Measurements from ENCODE around the gene PLEKHA6. TPM values are rescaled to one million over a fixed set of nuclear protein-coding genes. Genes with fewer than 3 reads are reported as not detected.

Gene PLEKHA6
- total and polyA plus RNA-seq, 2 of the 4 experiments (the other 2 are of a cell fraction): 8.2 to 19.9 TPM

GRCh38 chr1:204277563-204278219 lies 82.0 kb downstream of the PLEKHA6 start:
- Histone ChIP-seq H2BK20ac (ENCODE audit: low read depth, low read length) (no peak overlapping the region), H2AFZ (replicated peaks; ENCODE audit: low read length, poor library complexity) (peak overlapping the region; percentile 37), H3K36me3 (ENCODE audit: control insufficient read depth, insufficient read depth, low read length) (peaks cover 16% of the 10 kb centered on the region), H3K14ac (replicated peaks; ENCODE audit: low read depth, low read length) (no peak overlapping the region), H3K27me3 (ENCODE audit: control insufficient read depth, insufficient read depth, low read length) (peaks cover 11% of the 10 kb centered on the region), H4K5ac (ENCODE audit: low read depth, low read length) (no peak overlapping the region), H3K23ac (ENCODE audit: low read depth, low read length) (no peak overlapping the region; the same call in 1 of the 2 replicates), H3K9me3 (ENCODE audit: control insufficient read depth, insufficient read depth, low read length) (no peaks in the 10 kb centered on the region), H4K91ac (ENCODE audit: insufficient read depth, low read depth, low read length) (no peak overlapping the region), H3K4me2 (ENCODE audit: low read depth, low read length) (no peak overlapping the region; the same call in 1 of the 2 replicates), H3K4me3 (ENCODE audit: insufficient read depth, low read depth, low read length) (no peak overlapping the region), H4K8ac (ENCODE audit: low read depth in 2 of 2, low read length in 2 of 2) (no peak overlapping the region), H2BK15ac (ENCODE audit: low read depth, low read length) (no peak overlapping the region), H2BK120ac (ENCODE audit: low read depth, low read length) (no peak overlapping the region), H2AK5ac (ENCODE audit: low read depth, low read length) (peak overlapping the region; percentile 24), H2BK5ac (ENCODE audit: low read depth, low read length, poor library complexity, severe bottlenecking) (no peak overlapping the region), H3K18ac (ENCODE audit: low read depth, low read length) (no peak overlapping the region; the same call in 1 of the 2 replicates), H3K56ac (ENCODE audit: extremely low read depth, insufficient read depth, low read length) (no peak overlapping the region), H3K9ac (ENCODE audit: low read depth, low read length) (no peak overlapping the region), H3K4ac (ENCODE audit: low read depth, low read length) (0 out of 2 replicates have a peak overlapping the region, but pooled peaks have one; percentile 18), H3K27ac (ENCODE audit: insufficient read depth, low read length) (no peak overlapping the region), H4K20me1 (ENCODE audit: insufficient read depth, low read length) (no peaks in the 10 kb centered on the region), H3K4me1 (ENCODE audit: control insufficient read depth, insufficient read depth, low read length) (peaks cover 1% of the 10 kb centered on the region; the same call in 1 of the 2 replicates), H2AK9ac (replicated peaks; ENCODE audit: low read depth, low read length, poor library complexity) (no peak overlapping the region), H3K9me1 (ENCODE audit: insufficient read depth, low read length) (no peaks in the 10 kb centered on the region; the same call in 1 of the 2 replicates), H3K79me1 (ENCODE audit: low read depth in 1 of 2, low read length in 2 of 2) (no peaks in the 10 kb centered on the region)
- no peak for TF ChIP-seq MAZ (IDR thresholded peaks at IDR 0.05; ENCODE audit: borderline replicate concordance, low read depth, low read length)
- no peak for TF ChIP-seq NFE2L2 (IDR thresholded peaks at IDR 0.05; ENCODE audit: low read depth, low read length)
- no peak for TF ChIP-seq CTCF (conservative IDR thresholded peaks at IDR 0.05; ENCODE audit: low read depth, low read length)
- no peak for TF ChIP-seq MAFK (IDR thresholded peaks at IDR 0.05; ENCODE audit: low read depth, low read length)
- no peak for TF ChIP-seq RFX5 (IDR thresholded peaks at IDR 0.05; ENCODE audit: low read depth, low read length)
- no peak for TF ChIP-seq RCOR1 (IDR thresholded peaks at IDR 0.05; ENCODE audit: insufficient replicate concordance, low read length)
- TF ChIP-seq ELK1 (IDR thresholded peaks at IDR 0.05; ENCODE audit: borderline replicate concordance, low read depth, low read length): no peak
- no peak for TF ChIP-seq USF2 (IDR thresholded peaks at IDR 0.05; ENCODE audit: low read depth, low read length)
- TF ChIP-seq SMC3 (IDR thresholded peaks at IDR 0.05; ENCODE audit: low read depth, low read length): no peak
- no peak for TF ChIP-seq FOS (IDR thresholded peaks at IDR 0.05; ENCODE audit: low read depth, low read length)
- TF ChIP-seq RAD21 (IDR thresholded peaks at IDR 0.05; ENCODE audit: low read length): no peak
- no peak for TF ChIP-seq BHLHE40 (IDR thresholded peaks at IDR 0.05; ENCODE audit: low read depth, low read length)
- no peak for TF ChIP-seq MXI1 (IDR thresholded peaks at IDR 0.05; ENCODE audit: borderline replicate concordance, low read depth, low read length)
- intact Hi-C loops (cut with micrococcal nuclease) (no loop called here), dilution Hi-C loops (cut with HindIII; ENCODE audit: low sequenced_read_pairs, unreplicated experiment) (no loop called here), in situ Hi-C loops (cut with MboI; ENCODE audit: low sequenced_read_pairs) (no loop called here)
- CTCF ChIA-PET: no interaction called here
- no CpG with 5 or more reads among the region's 14 CpGs for WGBS, 2 experiments (ENCODE audit: extremely low coverage in 2 of 2, insufficient read length in 1 of 2)
- POLR2A ChIA-PET (ENCODE audit: unreplicated experiment): no interaction called here
- no TSS peak for BruUV-seq (replicated peaks)
- peak; percentile 50 for ATAC-seq (ENCODE audit: low read depth)
- DNase-seq: peak; percentile 18

Measured in IMR-90 (cell line).